Sigmoid colon (tissue), 4 donors: ENCODE results near the gene AK5.

ENCODE experiments used
- EP300 ChIP-seq, 4 donors: sonication (generic); formaldehyde crosslinking; IDR thresholded peaks; one replicate each; pipeline ENCODE4 v1.6.1; 2017; ENCODE audit warnings: antibody characterized with exemption in 4 of 4
- POLR2A ChIP-seq, 2 donors: fragments of 450-650 bp; IDR thresholded peaks; one replicate each; pipeline ENCODE4 v1.6.1; 2016; ENCODE audit warnings: antibody characterized with exemption in 2 of 2, mild to moderate bottlenecking in 2 of 2, moderate library complexity in 2 of 2
- TF ChIP-seq, protein P1 (sequence below), 4 experiments: fragments of 450-650 bp in 3 of 4; fragments of 200-600 bp in 1 of 4; IDR thresholded peaks; one replicate each; pipeline ENCODE4 v1.5.1; 2016 to 2019; ENCODE audit warnings: antibody characterized with exemption in 4 of 4, mild to moderate bottlenecking in 3 of 4, moderate library complexity in 2 of 4

DNA sequence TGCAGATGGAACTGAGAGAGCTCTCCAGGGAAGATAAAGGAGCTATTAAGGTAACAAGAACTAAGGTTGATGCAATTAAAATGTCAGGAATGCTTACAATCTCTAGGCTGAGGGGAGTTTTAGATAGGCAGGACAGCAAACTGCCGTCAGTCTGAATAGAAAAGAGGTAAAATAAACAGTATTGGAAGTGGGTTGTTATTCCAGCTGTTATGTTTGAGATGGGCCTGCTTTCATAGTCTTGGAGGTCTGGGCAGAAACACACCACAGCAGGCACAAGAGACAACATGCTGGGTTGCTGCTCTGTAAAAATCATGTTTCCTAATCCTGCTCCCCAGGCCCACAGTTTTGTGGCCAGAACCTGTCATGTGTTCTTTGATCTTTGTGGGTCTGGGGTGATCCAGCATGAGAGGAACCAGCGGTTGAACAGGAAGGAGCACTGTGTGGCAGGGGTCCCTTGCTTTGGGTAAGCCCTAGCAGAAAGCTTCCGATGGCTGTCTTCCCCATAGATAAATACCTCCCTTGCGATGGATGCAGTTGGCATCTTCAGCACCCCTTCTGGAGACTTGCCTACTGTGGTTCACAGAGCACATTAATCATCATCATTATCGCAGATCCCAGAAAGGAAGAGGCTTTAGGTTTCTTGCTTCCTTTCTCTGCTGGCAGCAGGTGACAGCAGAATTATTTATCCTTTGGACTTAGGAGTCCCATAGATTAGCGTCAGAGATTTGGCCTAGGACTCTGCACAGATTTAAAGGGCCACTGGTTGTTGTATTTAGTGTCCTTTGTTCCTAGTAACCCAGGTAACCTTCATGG, 97.1 kb downstream of the AK5 start:
- TF ChIP-seq POLR2A (IDR thresholded peaks at IDR 0.05) = no peak
- TF ChIP-seq, protein P1, sequence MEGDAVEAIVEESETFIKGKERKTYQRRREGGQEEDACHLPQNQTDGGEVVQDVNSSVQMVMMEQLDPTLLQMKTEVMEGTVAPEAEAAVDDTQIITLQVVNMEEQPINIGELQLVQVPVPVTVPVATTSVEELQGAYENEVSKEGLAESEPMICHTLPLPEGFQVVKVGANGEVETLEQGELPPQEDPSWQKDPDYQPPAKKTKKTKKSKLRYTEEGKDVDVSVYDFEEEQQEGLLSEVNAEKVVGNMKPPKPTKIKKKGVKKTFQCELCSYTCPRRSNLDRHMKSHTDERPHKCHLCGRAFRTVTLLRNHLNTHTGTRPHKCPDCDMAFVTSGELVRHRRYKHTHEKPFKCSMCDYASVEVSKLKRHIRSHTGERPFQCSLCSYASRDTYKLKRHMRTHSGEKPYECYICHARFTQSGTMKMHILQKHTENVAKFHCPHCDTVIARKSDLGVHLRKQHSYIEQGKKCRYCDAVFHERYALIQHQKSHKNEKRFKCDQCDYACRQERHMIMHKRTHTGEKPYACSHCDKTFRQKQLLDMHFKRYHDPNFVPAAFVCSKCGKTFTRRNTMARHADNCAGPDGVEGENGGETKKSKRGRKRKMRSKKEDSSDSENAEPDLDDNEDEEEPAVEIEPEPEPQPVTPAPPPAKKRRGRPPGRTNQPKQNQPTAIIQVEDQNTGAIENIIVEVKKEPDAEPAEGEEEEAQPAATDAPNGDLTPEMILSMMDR (IDR thresholded peaks at IDR 0.05) = no peak
- no peak for TF ChIP-seq EP300 (IDR thresholded peaks at IDR 0.05)
